ENCODE data around the gene DOCK4. TPM values are rescaled to one million over a fixed set of nuclear protein-coding genes. Genes with fewer than 3 reads are reported as not detected.

Gene DOCK4
- total RNA-seq, 1 donor, result 31.8 TPM

GRCh38 chr7:112009081-112009480 is 197.1 kb downstream of the DOCK4 start:
- Histone ChIP-seq H3K79me2 (ENCODE audit: insufficient read depth, low read length) (peaks cover 2% of the 10 kb centered on the region), H4K20me1 (ENCODE audit: insufficient read depth, low read length) (no peaks in the 10 kb centered on the region), H3K36me3 (ENCODE audit: insufficient read depth, low read length) (no peaks in the 10 kb centered on the region), H3K27ac (ENCODE audit: low read depth, low read length) (no peak overlapping the region), H3K9me3 (ENCODE audit: low read depth, low read length) (no peaks in the 10 kb centered on the region), H2AFZ (ENCODE audit: low read length) (no peak overlapping the region), H3K27me3 (ENCODE audit: insufficient read depth, low read length) (no peaks in the 10 kb centered on the region), H3K4me1 (ENCODE audit: insufficient read depth, low read length) (no peaks in the 10 kb centered on the region), H3K4me2 (ENCODE audit: insufficient read depth, low read length) (no peak overlapping the region), H3K4me3 (ENCODE audit: insufficient read depth, low read length) (no peak overlapping the region)
- no peak for DNase-seq (ENCODE audit: insufficient read length, low spot score, missing footprints)
- TF ChIP-seq CTCF (IDR thresholded peaks at IDR 0.05; ENCODE audit: extremely low read depth, low read depth, low read length), result no peak

DNA sequence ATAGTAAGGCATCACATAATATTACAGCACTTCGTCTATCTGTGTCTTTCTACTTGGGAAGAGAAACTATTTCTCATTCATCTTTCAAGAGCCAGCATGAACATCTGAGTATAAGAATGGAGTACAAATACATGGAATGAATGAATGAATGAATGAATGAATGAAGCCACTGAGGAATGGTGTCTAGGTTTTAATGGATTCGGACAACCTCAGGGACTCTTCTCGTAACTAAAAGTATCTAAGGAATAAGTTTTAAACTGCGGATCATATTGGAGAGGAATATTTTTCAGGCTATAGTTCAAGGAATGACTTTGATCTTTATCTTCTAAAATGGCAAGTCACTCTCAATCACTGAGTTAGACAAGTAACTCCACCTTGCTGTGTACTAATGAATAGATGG is 199.0 kb downstream of the DOCK4 start:
- TF ChIP-seq CTCF (IDR thresholded peaks at IDR 0.05; ENCODE audit: extremely low read depth, low read depth, low read length), result no peak
- Histone ChIP-seq H3K9me3 (ENCODE audit: low read depth, low read length) (no peaks in the 10 kb centered on the region), H3K36me3 (ENCODE audit: insufficient read depth, low read length) (no peaks in the 10 kb centered on the region), H3K79me2 (ENCODE audit: insufficient read depth, low read length) (no peaks in the 10 kb centered on the region), H2AFZ (ENCODE audit: low read length) (no peak overlapping the region), H3K4me3 (ENCODE audit: insufficient read depth, low read length) (no peak overlapping the region), H3K27ac (ENCODE audit: low read depth, low read length) (no peak overlapping the region), H3K4me2 (ENCODE audit: insufficient read depth, low read length) (no peak overlapping the region), H3K4me1 (ENCODE audit: insufficient read depth, low read length) (no peaks in the 10 kb centered on the region), H3K27me3 (ENCODE audit: insufficient read depth, low read length) (no peaks in the 10 kb centered on the region), H4K20me1 (ENCODE audit: insufficient read depth, low read length) (no peaks in the 10 kb centered on the region)
- no peak for DNase-seq (ENCODE audit: insufficient read length, low spot score, missing footprints)

DNA sequence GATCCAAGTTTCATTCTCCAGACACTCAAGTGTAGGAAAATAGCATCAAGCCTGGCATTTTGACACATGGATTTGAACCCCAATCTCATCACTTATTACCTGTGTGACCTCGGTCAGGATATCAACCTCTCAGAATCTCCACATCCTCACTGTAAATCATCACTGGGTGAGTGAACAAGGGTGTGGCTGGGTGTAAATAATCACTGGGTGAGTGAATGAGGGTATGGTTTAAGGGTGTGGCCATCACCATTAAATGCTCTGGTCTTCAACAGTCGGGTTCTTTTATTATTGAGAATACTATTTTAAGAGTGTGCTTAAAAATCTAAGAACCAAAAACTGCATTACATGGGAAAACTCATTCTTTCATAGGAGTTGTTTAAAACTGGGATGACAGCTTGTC is 200.1 kb downstream of the DOCK4 start:
- no peak for TF ChIP-seq CTCF (IDR thresholded peaks at IDR 0.05; ENCODE audit: extremely low read depth, low read depth, low read length)

DNA sequence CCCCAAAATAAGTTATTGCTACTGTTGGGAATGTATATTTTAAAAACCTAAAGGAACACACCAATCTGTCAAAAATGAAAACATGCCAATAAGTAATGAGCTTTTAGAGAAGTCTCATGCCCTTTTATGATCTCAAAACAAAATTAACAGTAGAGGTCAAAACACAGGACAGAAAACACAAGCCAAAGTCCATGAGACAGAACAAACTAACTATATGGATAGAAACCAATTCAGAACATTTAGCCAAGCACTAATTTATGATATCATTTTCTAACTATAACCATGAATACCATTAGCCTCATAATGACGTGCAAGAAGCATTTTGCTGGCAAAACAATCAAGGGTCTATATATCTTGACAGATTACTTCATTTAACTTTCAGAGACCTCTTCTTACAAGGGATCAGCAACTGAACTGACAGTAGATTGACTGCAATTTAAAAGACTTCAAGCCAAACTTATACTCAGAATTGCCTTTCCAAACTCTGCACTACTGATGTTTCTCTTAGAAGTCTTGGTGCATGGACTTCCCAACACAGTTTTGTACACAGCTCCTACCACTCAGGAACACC is 200.9 kb downstream of the DOCK4 start:
- no peaks in the 10 kb centered on the region for H3K79me2 ChIP-seq (ENCODE audit: insufficient read depth, low read length)
- H3K4me3 ChIP-seq (ENCODE audit: insufficient read depth, low read length), result no peak overlapping the region
- H3K27ac ChIP-seq (ENCODE audit: low read depth, low read length), result no peak overlapping the region
- no peak overlapping the region for H2AFZ ChIP-seq (ENCODE audit: low read length)
- no peaks in the 10 kb centered on the region for H3K9me3 ChIP-seq (ENCODE audit: low read depth, low read length)
- peaks cover 10% of the 10 kb centered on the region for H3K4me1 ChIP-seq (ENCODE audit: insufficient read depth, low read length)
- H3K27me3 ChIP-seq (ENCODE audit: insufficient read depth, low read length), result no peaks in the 10 kb centered on the region
- no peak for TF ChIP-seq CTCF (IDR thresholded peaks at IDR 0.05; ENCODE audit: extremely low read depth, low read depth, low read length)
- no peak overlapping the region for H3K4me2 ChIP-seq (ENCODE audit: insufficient read depth, low read length)
- no peaks in the 10 kb centered on the region for H4K20me1 ChIP-seq (ENCODE audit: insufficient read depth, low read length)
- no peaks in the 10 kb centered on the region for H3K36me3 ChIP-seq (ENCODE audit: insufficient read depth, low read length)
- DNase-seq (ENCODE audit: insufficient read length, low spot score, missing footprints), result no peak

More for the DNA sequence above, 200.1 kb downstream of the DOCK4 start:
- Histone ChIP-seq H2AFZ (ENCODE audit: low read length) (no peak overlapping the region), H3K36me3 (ENCODE audit: insufficient read depth, low read length) (no peaks in the 10 kb centered on the region), H3K4me2 (ENCODE audit: insufficient read depth, low read length) (no peak overlapping the region), H4K20me1 (ENCODE audit: insufficient read depth, low read length) (no peaks in the 10 kb centered on the region), H3K9me3 (ENCODE audit: low read depth, low read length) (no peaks in the 10 kb centered on the region), H3K4me1 (ENCODE audit: insufficient read depth, low read length) (peaks cover 5% of the 10 kb centered on the region), H3K27ac (ENCODE audit: low read depth, low read length) (no peak overlapping the region), H3K27me3 (ENCODE audit: insufficient read depth, low read length) (no peaks in the 10 kb centered on the region), H3K4me3 (ENCODE audit: insufficient read depth, low read length) (no peak overlapping the region), H3K79me2 (ENCODE audit: insufficient read depth, low read length) (no peaks in the 10 kb centered on the region)
- no peak for DNase-seq (ENCODE audit: insufficient read length, low spot score, missing footprints)
